LHCN-M2 (cell line): ENCODE measurements around the gene CARD8. TPM values are rescaled to one million over a fixed set of nuclear protein-coding genes. Genes with fewer than 3 reads are reported as not detected.

Experiments used
- DNase-seq: peaks from one replicate; pipeline ENCODE4 v3.0.0-alpha.2; 2012; ENCODE audit warnings: low read depth
- total RNA-seq: library from RNA; depleted of rRNA; stranded (reverse); fragments of >200 nt; gene quantifications from 2 replicates; pipeline ENCODE4 v1.2.3, GENCODE V29; 2014; rRNA removed

The CARD8 gene
- total RNA-seq, 1 experiment from 2014 or later, result 26.1 TPM

DNA sequence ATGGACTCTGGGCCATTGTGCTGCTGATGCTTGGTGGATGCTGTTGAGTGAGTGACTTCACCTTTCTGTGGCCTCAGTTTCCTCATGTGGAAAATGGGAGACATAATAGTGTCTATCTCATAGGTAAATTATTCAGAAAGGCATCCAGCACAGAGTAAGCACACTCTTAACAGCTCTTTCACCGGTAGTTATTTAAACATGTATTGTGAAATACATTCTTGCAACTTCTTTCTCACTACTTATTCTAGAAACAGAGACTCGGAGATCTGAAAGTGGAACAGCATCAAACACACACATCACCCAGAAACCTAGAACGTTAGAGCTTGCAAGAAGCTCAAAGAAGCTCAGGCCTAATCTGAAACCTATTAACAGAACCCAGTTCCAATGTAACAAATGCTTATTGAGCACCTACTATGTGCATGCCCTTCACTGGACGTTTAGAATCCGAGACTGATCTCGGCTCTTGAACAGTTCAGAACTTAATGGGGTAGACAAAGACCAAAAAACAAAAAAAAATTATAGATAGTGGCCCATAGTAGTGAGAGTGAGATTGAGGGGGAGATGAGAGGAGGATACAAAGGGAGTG is 81.2 kb downstream of the CARD8 start:
- DNase-seq, result no peak

DNA sequence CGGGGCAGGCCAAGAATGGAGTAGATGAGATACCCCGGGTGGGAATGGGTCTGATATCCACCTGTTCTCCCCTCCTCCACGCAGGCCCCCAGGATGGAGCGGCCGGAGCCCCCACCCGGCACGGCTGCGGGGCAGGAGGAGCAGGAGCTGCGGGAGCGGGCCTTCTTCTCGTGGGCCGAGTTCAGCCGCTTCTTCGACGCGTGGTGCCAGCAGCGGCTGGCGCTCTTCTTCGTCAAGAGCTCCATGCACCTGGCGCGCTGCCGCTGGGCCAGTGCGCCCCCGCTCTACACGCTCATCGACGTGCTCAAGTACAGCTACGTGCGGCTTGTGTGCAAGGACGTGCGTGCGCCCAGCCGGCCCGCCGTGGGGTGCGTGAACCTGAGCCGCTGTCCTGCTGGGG is 84.0 kb downstream of the CARD8 start:
- DNase-seq, result no peak

DNA sequence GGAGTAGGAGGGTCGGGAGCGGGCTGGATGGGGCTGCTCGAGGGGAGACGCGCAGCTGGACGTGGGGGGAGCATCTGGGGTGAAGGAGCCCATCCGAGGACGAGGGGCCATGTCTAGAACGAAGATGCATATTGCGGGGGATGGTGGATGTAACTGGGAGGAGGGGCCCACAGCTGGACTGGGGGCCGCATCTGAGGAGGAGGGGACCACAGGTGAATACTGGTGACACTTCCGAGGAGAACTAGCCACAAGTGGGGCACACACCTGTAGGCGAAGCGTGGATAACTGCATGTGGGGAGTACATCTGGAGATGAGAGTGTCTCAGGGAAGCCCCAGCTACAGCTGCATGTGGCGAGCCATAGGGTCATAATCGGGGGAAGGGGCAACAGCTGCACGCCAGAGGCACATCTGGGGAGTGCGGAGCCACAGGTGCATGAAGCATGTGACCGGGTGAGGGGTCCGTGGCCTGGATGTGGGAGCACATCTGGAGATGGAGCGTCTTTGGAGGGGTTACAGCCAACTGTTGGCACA is 84.8 kb downstream of the CARD8 start:
- DNase-seq, result no peak

DNA sequence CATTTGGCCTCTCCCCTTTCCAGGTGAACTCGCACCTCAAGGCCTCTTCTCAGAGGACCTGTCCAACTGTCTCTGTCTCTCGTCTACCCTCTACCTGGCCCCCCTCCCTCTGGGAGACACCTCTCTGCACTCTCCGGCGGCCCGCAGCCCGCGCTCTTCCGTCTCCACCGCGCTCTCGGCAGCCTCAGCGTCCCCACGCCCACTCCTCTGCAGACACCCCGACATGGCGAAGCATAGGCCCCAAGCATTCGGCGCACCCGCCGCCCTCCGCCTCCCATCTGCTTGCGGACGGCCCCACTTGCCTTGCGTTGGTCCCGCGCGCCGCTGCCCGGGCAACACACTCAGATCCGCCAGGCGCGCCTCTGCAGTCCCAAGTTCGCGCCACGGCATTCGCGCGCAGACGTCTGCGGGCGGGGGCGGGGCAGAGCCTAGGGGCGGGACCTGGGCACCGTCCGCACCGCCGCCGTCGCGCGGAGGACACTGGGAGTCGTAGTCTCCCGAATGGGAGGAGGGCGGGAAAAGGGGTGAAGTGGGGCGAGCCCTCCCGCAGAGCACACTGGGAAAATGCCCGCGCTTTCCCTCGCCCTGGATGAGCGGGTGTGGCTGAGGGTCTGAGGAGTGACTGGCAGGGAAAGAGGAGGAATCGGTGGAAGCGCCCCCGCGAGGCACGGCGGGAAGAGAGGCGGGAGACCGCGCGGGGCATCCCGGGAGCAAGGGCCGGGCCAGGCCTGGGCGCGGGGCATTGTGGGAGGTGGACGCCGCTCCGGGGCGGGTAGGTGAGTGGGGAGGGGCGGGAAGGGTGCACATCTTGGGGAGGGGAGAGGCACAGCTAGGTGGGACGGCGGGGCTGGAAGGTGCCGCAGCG is 85.5 kb downstream of the CARD8 start, which contains the start of the genes LIG1 and ZSWIM9:
Gene LIG1 (minus strand): TSS at position 406 of the 865 bp plus-strand sequence. CDS start 4,778 bp downstream, outside the sequence.
Gene ZSWIM9 (plus strand): TSS at position 742 of the 865 bp plus-strand sequence. CDS start 1,123 bp downstream, outside the sequence.
- DNase-seq, result peak; percentile 96

DNA sequence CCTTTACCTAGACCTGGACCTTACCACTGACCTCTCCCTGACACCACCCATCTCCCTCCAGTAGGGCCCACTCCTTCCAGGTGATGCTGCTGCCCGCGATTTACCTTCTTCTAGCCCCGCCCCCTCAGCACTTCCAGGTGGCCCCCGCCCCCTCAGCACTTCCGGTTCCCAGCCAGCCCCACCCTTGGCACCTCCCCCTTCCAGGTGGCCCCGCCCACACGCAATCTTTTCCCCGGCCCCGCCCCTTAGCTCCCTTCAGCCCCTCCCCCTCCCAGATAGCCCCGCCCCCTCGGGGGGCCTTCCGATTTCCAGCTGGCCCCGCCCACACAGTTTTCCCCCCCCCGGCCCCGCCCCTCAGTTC is 86.2 kb downstream of the CARD8 start:
- DNase-seq, result peak; percentile 52

DNA sequence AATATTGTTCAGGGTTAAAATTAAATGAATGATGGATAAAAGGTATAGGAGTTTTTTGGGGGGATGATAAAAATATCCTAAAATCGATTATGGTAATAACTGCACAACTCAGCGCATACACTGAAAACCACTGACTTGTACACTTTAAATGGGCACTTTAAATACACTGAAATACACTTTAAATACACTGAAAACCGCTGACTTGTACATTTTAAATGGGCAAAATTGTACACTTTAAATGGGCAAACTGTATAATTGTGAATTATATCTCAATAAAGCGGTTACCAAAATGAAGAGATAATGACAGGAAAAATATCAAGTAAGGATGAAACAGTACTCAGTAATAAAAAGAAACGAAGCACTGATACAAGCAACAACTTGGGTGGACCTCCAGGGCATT is 87.0 kb downstream of the CARD8 start:
- DNase-seq, result no peak

DNA sequence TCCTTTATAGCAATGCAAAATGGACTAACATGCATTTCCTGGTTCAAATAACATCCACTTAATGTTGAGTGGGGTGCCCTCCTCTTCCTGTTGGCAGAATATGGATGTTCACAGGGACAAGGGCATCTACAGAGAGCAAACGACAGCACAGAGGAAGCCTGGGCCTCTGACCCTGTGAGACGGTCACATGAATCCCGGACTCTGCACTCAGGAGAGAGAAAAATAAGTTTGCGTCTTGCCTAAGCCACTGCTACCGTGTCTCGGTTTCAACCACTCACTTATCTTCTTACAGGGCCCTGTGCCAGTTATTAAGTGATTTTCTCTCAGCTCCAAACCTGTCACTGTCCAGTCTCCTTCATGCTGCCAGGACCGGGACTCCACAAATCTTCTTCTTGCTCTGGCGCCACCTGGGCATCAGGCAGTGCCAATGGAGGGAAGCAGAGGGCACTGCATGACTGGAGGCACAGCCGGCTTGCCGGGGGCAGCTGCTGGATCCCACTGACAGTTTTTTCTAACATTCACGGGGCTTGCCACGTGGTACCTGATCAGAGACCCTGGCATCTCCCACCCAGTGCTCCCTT is 97.4 kb downstream of the CARD8 start:
- DNase-seq, result no peak

Other genes starting within 250 kb of the CARD8 start
- gene CABP5, start 211.8 kb downstream of the CARD8 start, total RNA-seq, result not detected in 2 replicates
- 4.0 and 5.5 TPM in 2 replicates for gene PLA2G4C, start 145.1 kb downstream of the CARD8 start, total RNA-seq
- gene LIG1, start 85.6 kb downstream of the CARD8 start, total RNA-seq, result 49.8 and 54.9 TPM in 2 replicates
- gene ZSWIM9, start 85.2 kb downstream of the CARD8 start, total RNA-seq, result 1.3 and 2.9 TPM in 2 replicates
- 0.13 TPM in 1 of 2 replicates, not detected in the other for gene ZNF114, start 14.2 kb upstream of the CARD8 start, total RNA-seq
- 184 and 258 TPM in 2 replicates for gene EMP3, start 69.6 kb upstream of the CARD8 start, total RNA-seq
- gene TMEM143, start 108.0 kb upstream of the CARD8 start, total RNA-seq, result 7.3 and 7.6 TPM in 2 replicates
- gene SYNGR4, start 108.5 kb upstream of the CARD8 start, total RNA-seq, result not detected in 2 replicates
- 115 and 121 TPM in 2 replicates for gene KDELR1, start 135.6 kb upstream of the CARD8 start, total RNA-seq
- gene GRIN2D, start 137.8 kb upstream of the CARD8 start, total RNA-seq, result not detected in 2 replicates
- gene GRWD1, start 190.1 kb upstream of the CARD8 start, total RNA-seq, result 66.9 and 70.5 TPM in 2 replicates
- gene KCNJ14, start 199.7 kb upstream of the CARD8 start, total RNA-seq, result 0.52 and 0.71 TPM in 2 replicates
- 37.7 and 61.0 TPM in 2 replicates for gene CYTH2, start 213.5 kb upstream of the CARD8 start, total RNA-seq